K562 (cell line): ENCODE measurements around the gene TUBGCP6. TPM values are rescaled to one million over a fixed set of nuclear protein-coding genes. Genes with fewer than 3 reads are reported as not detected.

Experiments used
- ZNF197 ChIP-seq: fragments of 200-800 bp; sonication (Bioruptor generic); IDR thresholded peaks from 2 replicates; pipeline ENCODE4 v1.6.1; 2016; ENCODE audit warnings: low read depth, missing genetic modification characterization, missing compliant biosample characterization
- ZNF318 ChIP-seq, 2 experiments: fragments of 450-650 bp; IDR thresholded peaks; 2 replicates each; pipeline ENCODE4 v1.6.1; 2016; ENCODE audit warnings: mild to moderate bottlenecking in 2 of 2, borderline replicate concordance in 1 of 2, low read depth in 1 of 2, moderate library complexity in 1 of 2
- polyA plus RNA-seq, 8 experiments: library from polyadenylated mRNA; depleted of rRNA in 4 of 8; stranded (reverse) in 5 of 8; unstranded in 3 of 8; fragments of >200 nt; fragmentation: Nextera tagmentation in 2 of 8; fragmentation: Illumina TruSeq in 1 of 8; extraction: Ambion mirVana in 2 of 8; extraction: Trizol in 1 of 8; gene quantifications; 2 replicates each; pipeline versions ENCODE4 v1.2.1 to v1.2.3, GENCODE V29; 2011 to 2014; ENCODE audit warnings: inconsistent platforms in 1 of 8, missing spikeins in 1 of 8
- total RNA-seq, 7 experiments: library from RNA; depleted of rRNA in 6 of 7; stranded (reverse); fragments of >200 nt in 6 of 7; fragmentation: Illumina TruSeq in 2 of 7; extraction: Trizol in 2 of 7; gene quantifications; 2 replicates each; pipeline versions ENCODE4 v1.2.1 to v1.2.3, GENCODE V29; 2011 to 2021; ENCODE audit warnings: low replicate concordance in 1 of 7

Gene TUBGCP6
- total and polyA plus RNA-seq, 9 of the 15 experiments (the other 6 are each of a cell fraction or from before 2014, with no cell fraction given), result 0.76 to 33.0 (median 10.1) TPM

GRCh38 chr22:50294319-50294656 is 49.5 kb upstream of the TUBGCP6 start (continued):
- no peak for TF ChIP-seq ZNF318 (IDR thresholded peaks at IDR 0.05; ENCODE audit: borderline replicate concordance in 1 of 2, low read depth in 1 of 2)
- no peak for TF ChIP-seq ZNF197 (CRISPR knock-in tag)
